D341Med (cell line): Measurements from ENCODE around the gene NCBP1.
"Not testable (repeated sequence)": the region's sequence is repeated elsewhere in the genome, so short reads cannot be mapped to it uniquely, and the experiment has no call there.

Experiments used
- DNase-seq: peaks from one replicate; pipeline ENCODE4 v3.0.0; 2012; ENCODE audit warnings: low spot score

NCBP1 gene

GRCh38 chr9:97672403-97672802 lies 38.8 kb downstream of the NCBP1 start:
- no peak for DNase-seq

GRCh38 chr9:97673922-97674321 lies 40.3 kb downstream of the NCBP1 start:
- DNase-seq, result no peak

GRCh38 chr9:97675655-97676054 lies 42.0 kb downstream of the NCBP1 start:
- DNase-seq, result no peak

GRCh38 chr9:97682242-97682641 lies 48.6 kb downstream of the NCBP1 start:
- DNase-seq, result no peak

GRCh38 chr9:97688654-97689053 lies 55.0 kb downstream of the NCBP1 start:
- DNase-seq, result no peak

GRCh38 chr9:97689401-97690180 lies 56.0 kb downstream of the NCBP1 start:
- no peak for DNase-seq

- DNase-seq, result no peak
Observed at GRCh38 chr9:97694769-97695168, 61.1 kb downstream of the NCBP1 start.

- DNase-seq, result no peak
Observed at GRCh38 chr9:97695390-97695789, 61.8 kb downstream of the NCBP1 start.

- DNase-seq, result no peak
Observed at GRCh38 chr9:97695995-97696802, 62.6 kb downstream of the NCBP1 start.

- peak; percentile 99 for DNase-seq
Observed at GRCh38 chr9:97696803-97697601, 63.4 kb downstream of the NCBP1 start, which contains the start of gene XPA. XPA (minus strand) TSS chr9:97697340; CDS start chr9:97697292, 48 bp downstream.

GRCh38 chr9:97697837-97698236 lies 64.2 kb downstream of the NCBP1 start:
- DNase-seq, result no peak

- no peak for DNase-seq
Observed at GRCh38 chr9:97698865-97699264, 65.2 kb downstream of the NCBP1 start.

- DNase-seq, result not testable (repeated sequence)
Observed at GRCh38 chr9:97699281-97699680, 65.7 kb downstream of the NCBP1 start.

- not testable (repeated sequence) for DNase-seq
Observed at GRCh38 chr9:97699824-97700223, 66.2 kb downstream of the NCBP1 start.

- no peak for DNase-seq
Observed at GRCh38 chr9:97703437-97704344, 70.1 kb downstream of the NCBP1 start.

GRCh38 chr9:97704345-97704677 lies 70.7 kb downstream of the NCBP1 start:
- no peak for DNase-seq

GRCh38 chr9:97704851-97705250 lies 71.2 kb downstream of the NCBP1 start:
- DNase-seq, result no peak

- DNase-seq, result no peak
Observed at GRCh38 chr9:97705354-97705950, 71.8 kb downstream of the NCBP1 start.

- DNase-seq, result no peak
Observed at GRCh38 chr9:97706246-97706645, 72.6 kb downstream of the NCBP1 start.

GRCh38 chr9:97710356-97711222 lies 77.0 kb downstream of the NCBP1 start:
- peak; percentile 81 for DNase-seq
